GM18498 (cell line): ENCODE data around the gene SMYD3.
A peak's percentile ranks its signal among the peaks of the same experiment; 100 is the strongest.

Experiments used
- ATAC-seq: cut with Tn5 transposase; IDR thresholded peaks from one replicate; pipeline ENCODE4 v1.9.1; 2021; ENCODE audit warnings: mild to moderate bottlenecking, moderate library complexity; ENCODE audit not compliant: unreplicated experiment

SMYD3 gene

DNA sequence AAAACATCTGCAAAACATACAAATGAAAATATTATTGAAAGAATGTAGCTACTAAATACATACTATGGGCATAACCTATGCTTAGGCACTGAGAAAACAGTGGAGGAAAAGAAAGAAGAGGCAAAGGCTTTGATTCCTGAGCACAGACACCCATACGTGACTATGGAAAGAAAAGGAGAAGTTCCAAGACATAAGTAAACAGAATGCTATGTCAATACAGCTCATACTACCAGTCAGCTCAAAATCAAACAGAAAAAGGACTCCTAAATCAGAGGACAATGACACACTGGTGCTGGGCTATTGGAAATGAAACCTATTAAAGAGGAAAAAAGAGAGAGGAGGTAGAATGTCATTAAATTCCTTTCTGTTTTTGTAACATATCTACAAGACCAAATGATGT, 225.4 kb downstream of the SMYD3 start:
- no peak for ATAC-seq

- no peak for ATAC-seq
These were observed 225.9 kb downstream of the SMYD3 start for GRCh38 chr1:246281195-246281594.

- ATAC-seq = no peak
These were observed 226.5 kb downstream of the SMYD3 start for GRCh38 chr1:246280551-246280950.

GRCh38 chr1:246279402-246279801, 227.7 kb downstream of the SMYD3 start:
- ATAC-seq = no peak

- ATAC-seq = no peak
These were observed 228.7 kb downstream of the SMYD3 start for GRCh38 chr1:246278371-246278770.

DNA sequence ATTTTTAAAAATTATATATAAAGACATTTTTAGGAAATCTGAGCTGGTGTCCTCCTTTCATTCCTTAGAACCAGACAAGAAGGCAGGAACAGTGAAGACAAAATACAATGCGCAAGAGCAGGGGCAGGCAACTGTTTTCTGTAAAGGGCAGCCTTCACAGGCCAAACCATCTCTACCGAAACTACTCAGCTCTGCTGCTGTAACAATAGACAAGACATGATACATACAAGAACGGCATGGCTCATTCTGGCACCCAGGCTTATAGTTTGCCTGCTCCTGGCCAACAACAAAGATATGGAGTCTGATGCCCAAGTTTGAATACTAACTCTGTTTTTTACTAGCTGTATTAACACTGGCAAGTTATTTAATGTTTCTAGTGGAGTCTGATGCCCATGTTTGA, 232.0 kb downstream of the SMYD3 start:
- ATAC-seq = no peak

GRCh38 chr1:246274186-246274585, 232.9 kb downstream of the SMYD3 start:
- no peak for ATAC-seq

DNA sequence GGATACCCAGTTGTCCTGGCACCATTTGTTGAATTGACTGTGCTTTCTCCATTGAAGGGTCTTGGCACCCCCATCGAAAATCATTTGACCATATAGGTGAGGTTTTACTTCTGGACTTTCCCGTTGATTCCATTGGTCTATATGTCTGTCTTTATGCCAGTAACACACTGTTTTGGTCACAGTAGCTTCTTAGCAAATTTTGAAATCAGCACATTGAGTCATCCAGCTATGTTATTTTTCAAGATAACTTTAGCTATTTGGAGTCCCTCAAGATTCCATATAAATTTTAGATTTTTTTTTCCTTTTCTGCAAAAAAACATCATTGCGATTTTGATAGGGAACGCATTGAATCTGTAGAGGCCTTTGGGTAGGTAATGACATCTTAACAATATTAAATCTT, 235.6 kb downstream of the SMYD3 start:
- no peak for ATAC-seq

GRCh38 chr1:246270236-246270635, 236.8 kb downstream of the SMYD3 start:
- no peak for ATAC-seq

- no peak for ATAC-seq
These were observed 237.6 kb downstream of the SMYD3 start for GRCh38 chr1:246269466-246269865.

DNA sequence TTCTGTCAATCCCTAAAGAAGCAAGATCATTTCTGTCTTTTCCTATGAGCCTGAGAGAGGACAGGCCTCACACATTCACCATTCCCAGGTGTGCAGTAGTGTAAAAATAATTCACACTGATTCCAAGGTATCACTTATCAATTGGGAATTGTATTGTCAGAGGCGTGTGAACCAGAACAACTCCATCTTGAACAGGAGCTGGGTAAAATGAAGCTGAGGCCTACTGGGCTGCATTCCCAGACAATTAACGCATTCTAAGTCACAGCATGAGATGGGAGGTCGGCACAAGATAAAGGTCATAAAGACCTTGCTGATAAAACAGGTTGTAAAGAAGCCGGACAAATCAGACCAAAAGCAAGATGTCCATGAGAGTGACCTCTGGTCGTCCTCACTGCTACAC, 239.2 kb downstream of the SMYD3 start:
- ATAC-seq = no peak

DNA sequence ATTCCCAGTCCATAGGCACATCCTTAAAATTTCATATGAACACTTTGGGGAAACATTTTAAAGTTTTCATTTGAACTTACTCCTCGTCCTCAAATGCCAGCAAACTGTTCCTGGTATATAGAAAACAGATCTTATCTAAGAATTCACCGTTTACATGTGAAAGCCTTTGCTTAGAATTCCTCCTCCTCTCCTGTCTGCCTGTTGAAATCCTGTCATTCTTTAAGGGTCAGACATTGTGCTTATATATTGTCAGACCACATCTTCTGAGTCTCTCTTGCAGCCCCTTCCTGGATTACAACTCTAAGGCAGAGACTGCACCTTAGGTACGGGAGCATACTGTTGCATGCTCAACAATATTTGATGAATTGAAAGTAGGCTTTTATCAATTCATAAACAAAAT, 239.7 kb downstream of the SMYD3 start:
- no peak for ATAC-seq

DNA sequence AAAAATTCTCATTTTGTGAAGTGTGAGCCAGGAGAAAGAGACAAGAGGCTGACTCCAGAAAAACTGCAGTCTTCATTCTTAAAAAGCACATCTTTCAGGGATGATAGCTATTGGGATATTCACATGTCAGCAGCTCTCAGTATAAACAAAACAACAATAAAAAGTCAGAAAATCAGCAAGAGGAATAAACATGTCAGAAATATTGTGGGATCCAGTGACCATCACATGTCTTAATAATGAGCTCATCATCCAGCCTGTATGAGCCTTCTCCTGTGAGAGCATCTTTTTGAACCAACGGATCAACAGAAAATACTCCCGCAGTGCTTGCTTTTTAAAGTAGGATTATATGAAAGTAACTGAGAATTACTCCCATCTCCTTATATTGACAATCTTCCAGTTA, 241.6 kb downstream of the SMYD3 start:
- ATAC-seq = no peak

DNA sequence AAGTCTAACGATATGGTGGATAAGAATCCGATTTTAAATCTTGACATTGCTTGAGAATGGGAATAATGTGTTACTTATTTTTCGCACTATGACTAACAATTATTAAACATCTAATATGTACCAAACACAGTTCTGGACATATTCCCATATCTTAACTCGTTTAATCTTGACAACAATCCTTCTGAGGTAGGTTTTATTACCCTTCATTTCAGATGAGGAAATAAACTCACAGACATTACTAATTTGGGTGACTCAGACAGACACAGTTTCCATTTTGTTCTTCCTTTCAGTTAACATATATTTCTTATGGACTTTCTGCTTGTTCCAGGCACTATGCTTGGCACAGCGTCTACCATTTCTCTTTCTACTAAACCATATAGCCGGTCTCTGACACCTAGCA, 244.8 kb downstream of the SMYD3 start:
- ATAC-seq = no peak

- no peak for ATAC-seq
These were observed 245.4 kb downstream of the SMYD3 start for GRCh38 chr1:246261639-246262038.

DNA sequence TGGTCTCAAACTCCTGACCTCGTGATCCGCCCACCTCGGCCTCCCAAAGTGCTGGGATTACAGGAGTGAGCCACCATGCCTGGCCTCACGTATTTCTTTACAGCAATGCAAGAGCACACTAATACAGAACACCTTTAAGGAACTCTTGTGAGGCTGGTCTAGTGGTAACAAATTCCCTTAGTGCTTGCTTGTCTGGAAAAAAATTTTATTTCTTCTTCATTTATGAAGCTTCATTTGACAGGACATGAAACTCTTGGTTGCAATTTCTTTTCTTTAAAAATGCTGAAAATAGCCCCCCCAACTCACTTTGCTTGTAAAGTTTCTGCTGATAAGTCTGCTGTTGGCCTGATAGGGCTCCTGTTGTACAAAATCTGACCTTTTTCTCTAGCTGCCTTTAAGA, 248.8 kb downstream of the SMYD3 start:
- no peak for ATAC-seq

DNA sequence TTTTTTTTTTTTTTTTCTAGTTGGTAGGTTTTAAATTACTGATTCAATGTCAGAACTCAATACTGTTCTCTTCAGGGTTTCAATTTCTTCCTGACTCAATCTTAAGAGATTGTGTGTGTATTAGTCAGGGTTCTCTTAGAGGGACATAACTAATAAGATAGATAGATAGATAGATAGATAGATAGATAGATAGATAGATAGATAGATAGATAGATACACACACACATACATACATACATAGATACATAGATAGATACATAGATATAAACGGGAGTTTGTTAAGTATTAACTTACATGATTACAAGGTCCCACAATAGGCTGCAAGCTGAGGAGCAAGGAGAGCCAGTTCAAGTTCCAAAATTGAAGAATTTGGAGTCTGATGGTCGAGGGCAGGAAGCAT, 251.3 kb downstream of the SMYD3 start:
- ATAC-seq = no peak

- ATAC-seq = peak; percentile 69
These were observed 252.2 kb downstream of the SMYD3 start for GRCh38 chr1:246254854-246255253.

- no peak for ATAC-seq
These were observed 260.6 kb downstream of the SMYD3 start for GRCh38 chr1:246246430-246246829.

DNA sequence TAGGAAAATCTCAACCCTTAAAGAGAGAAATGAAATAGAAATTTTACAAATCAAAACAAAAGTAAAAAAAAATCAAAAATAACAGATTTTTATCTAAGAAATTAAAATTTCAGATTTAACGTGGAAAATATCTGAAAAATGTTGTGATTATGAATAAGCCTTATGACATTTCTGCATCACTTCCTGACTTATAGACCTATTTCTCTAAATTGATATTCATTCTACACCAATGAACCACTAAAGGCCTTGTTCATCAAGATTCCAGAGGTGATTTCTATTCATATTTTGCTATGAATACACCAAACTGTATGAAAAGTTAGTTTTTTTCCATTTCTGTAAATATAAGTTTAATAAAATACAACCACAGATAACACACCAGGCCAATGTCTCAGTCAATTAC, 261.5 kb downstream of the SMYD3 start:
- no peak for ATAC-seq

GRCh38 chr1:246232126-246232525, 275.0 kb downstream of the SMYD3 start:
- ATAC-seq = no peak

DNA sequence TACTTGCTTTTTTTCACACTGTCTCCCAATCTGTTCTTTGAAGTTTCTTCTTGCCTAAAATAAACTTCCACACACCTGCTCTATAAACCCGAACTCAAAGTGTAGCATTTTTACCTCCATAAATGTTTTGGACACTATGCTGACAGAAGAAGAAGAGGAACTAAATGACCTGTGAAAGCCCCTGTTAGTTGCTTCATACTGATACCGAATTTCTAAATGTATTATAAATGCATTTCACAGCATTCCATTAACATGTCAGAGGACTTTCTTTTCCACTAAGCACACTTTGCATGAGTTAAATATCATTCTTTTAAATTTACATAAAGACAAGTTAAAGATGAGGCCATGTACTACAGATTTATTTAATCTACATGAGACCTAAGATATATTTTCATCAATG, 281.0 kb downstream of the SMYD3 start:
- ATAC-seq = no peak

- ATAC-seq = no peak
These were observed 285.4 kb downstream of the SMYD3 start for GRCh38 chr1:246221485-246222255.
